Kidney (tissue), 14 donors: ENCODE data around the gene B4GALT3. TPM values are rescaled to one million over a fixed set of nuclear protein-coding genes. Genes with fewer than 3 reads are reported as not detected.

Source experiments
- DNase-seq, 5 donors: peaks; one replicate each; pipeline ENCODE4 v3.0.0-alpha.2; 2013 to 2020
- FAIRE-seq: peaks from 2 replicates; lab custom pipeline; 2012; peaks lifted over from hg19 to GRCh38; lab: Jason Lieb, UNC
- H3K27ac ChIP-seq, 2 donors: one replicate each; pipeline ENCODE4 v1.7.0; 2013; ENCODE audit warnings: low read depth in 2 of 2, low read length in 2 of 2, inconsistent platforms in 1 of 2
- H3K27me3 ChIP-seq: one replicate; pipeline ENCODE4 v1.7.1; 2013; ENCODE audit warnings: low read length, inconsistent platforms; ENCODE audit not compliant: control insufficient read depth, insufficient read depth
- H3K36me3 ChIP-seq, 3 donors: one replicate each; pipeline versions ENCODE4 v1.7.0 to v1.7.1; 2013; ENCODE audit warnings: low read length in 3 of 3, control low read depth in 1 of 3, inconsistent platforms in 1 of 3; ENCODE audit not compliant: insufficient read depth in 3 of 3, control insufficient read depth in 2 of 3
- H3K4me1 ChIP-seq, 3 donors: one replicate each; pipeline versions ENCODE4 v1.7.0 to v1.7.1; 2013; ENCODE audit warnings: low read length in 3 of 3, inconsistent platforms in 1 of 3, low read depth in 1 of 3; ENCODE audit not compliant: control insufficient read depth in 2 of 3, insufficient read depth in 2 of 3
- H3K4me3 ChIP-seq, 3 donors: one replicate each; pipeline versions ENCODE4 v1.7.0 to v1.8.1; 2013; ENCODE audit warnings: low read length in 3 of 3, control low read depth in 1 of 3, inconsistent platforms in 1 of 3
- H3K9ac ChIP-seq, 3 donors: one replicate each; pipeline versions ENCODE4 v1.7.0 to v1.7.1; 2013; ENCODE audit warnings: low read length in 3 of 3, control low read depth in 1 of 3, inconsistent platforms in 1 of 3
- H3K9me3 ChIP-seq, 3 donors: one replicate each; pipeline versions ENCODE4 v1.7.0 to v1.7.1; 2013; ENCODE audit warnings: low read length in 3 of 3, control low read depth in 1 of 3, inconsistent platforms in 1 of 3; ENCODE audit not compliant: control insufficient read depth in 2 of 3, insufficient read depth in 1 of 3
- CTCF ChIP-seq: IDR thresholded peaks from 3 replicates; pipeline ENCODE4 v1.5.1; 2012; ENCODE audit warnings: mild to moderate bottlenecking, moderate library complexity, borderline replicate concordance; ENCODE audit not compliant: insufficient read depth; ENCODE audit errors: extremely low read depth
- intact Hi-C: fragments of 100-400 bp; cut with DNase I; formaldehyde crosslinking; loops from one replicate; pipeline ENCODE4 v1.11.1; 2022
- polyA plus RNA-seq: library from polyadenylated mRNA; stranded (reverse); fragments of 350-450 nt; fragmentation: Illumina TruSeq; extraction: RNeasy Lipid Tissue Mini Kit (QIAGEN cat#74804); gene quantifications from one replicate; pipeline ENCODE4 v1.2.3, GENCODE V29; 2014; ENCODE audit warnings: low read depth, low replicate concordance; ENCODE audit not compliant: insufficient read depth
- total RNA-seq: library from RNA; stranded (reverse); fragmentation: NEBNext Ultra II Directional; extraction: Animal tissue kit (Norgen Biotek cat#: 25700); gene quantifications from one replicate; pipeline ENCODE4 v1.2.1, GENCODE V29; 2021
- donor health status: control.
- donor health status: control.
- donor health status: control.
- donor health status: control.
- donor health status: control.
- donor health status: DM: yes; HTN: yes; CAD: no.
- donor health status: Normal renal cell carcinoma (clear cell type).

The B4GALT3 gene
- total and polyA plus RNA-seq, 2 donors from 2014 or later, result 22.9 to 33.5 TPM

GRCh38 chr1:161209790-161210409 is 32.6 kb upstream of the B4GALT3 start:
- Histone ChIP-seq H3K4me1 (peaks cover 0 to 13% (median 4%) of the 10 kb centered on the region in 3 donors), H3K27ac (peak overlapping the region in 1 of 2 donors; percentile 3), H3K27me3 (no peaks in the 10 kb centered on the region), H3K9ac (no peak overlapping the region), H3K36me3 (peaks cover 26 to 73% (median 44%) of the 10 kb centered on the region in 3 donors), H3K9me3 (no peaks in the 10 kb centered on the region), H3K4me3 (no peak overlapping the region)
- DNase-seq (peak; percentile 81 to 89 (median 84)), FAIRE-seq (no peak)
- intact Hi-C loops, result loop anchor here (10.0 kb wide), 1 partner anchor 165 kb away; no protein-coding TSS in a partner anchor
- TF ChIP-seq CTCF, result peak; percentile 93

- H3K9ac ChIP-seq, result no peak overlapping the region
- H3K27ac ChIP-seq, result peak overlapping the region; percentile 59 to 92
- H3K36me3 ChIP-seq, result peaks cover 16 to 61% (median 26%) of the 10 kb centered on the region in 3 donors
- no peak overlapping the region for H3K4me3 ChIP-seq
- H3K4me1 ChIP-seq, result peaks cover 0 to 22% (median 18%) of the 10 kb centered on the region in 3 donors
- intact Hi-C loops, result no loop called here
- no peaks in the 10 kb centered on the region for H3K27me3 ChIP-seq
- no peak for TF ChIP-seq CTCF
- FAIRE-seq (no peak), DNase-seq (peak in 2 of 5 donors; percentile 69 to 86)
- no peaks in the 10 kb centered on the region for H3K9me3 ChIP-seq
Measured at GRCh38 chr1:161207173-161207572, 29.9 kb upstream of the B4GALT3 start.

DNA sequence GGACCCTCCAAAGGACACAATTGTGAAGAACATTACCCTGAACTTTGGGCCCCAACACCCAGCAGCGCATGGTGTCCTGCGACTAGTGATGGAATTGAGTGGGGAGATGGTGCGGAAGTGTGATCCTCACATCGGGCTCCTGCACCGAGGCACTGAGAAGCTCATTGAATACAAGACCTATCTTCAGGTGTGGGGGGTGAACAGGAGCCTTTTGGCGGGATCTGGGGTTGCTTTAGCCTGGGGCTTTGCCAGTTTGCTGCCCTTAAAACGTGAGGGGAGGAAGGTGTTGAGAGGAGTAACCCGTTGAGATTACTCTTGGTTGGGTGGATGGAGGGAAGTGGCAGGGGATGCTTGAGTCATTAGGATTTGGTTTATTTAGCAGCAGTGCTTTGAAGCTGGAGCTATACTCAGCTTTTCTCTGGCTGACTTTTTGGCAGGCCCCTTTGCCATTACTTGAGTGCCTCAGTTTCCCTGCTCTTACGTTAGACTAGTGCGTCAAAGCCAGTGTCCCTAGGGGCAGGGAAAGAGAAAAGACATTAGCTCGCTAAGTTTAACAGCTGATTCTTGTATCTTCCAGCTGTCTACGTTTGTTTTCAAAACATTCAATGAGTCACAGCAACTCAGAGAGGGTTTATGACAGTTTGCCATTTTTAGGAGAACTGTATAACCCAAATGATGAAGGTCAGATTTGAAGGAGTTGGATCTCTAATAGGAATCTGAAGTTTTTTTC is 29.3 kb upstream of the B4GALT3 start:
- Histone ChIP-seq H3K9me3 (no peaks in the 10 kb centered on the region), H3K4me1 (peaks cover 0 to 23% (median 20%) of the 10 kb centered on the region in 3 donors), H3K27ac (peak overlapping the region; percentile 74 to 92), H3K4me3 (no peak overlapping the region), H3K9ac (peak overlapping the region in 1 of 3 donors; percentile 42), H3K27me3 (no peaks in the 10 kb centered on the region), H3K36me3 (peaks cover 15 to 55% (median 25%) of the 10 kb centered on the region in 3 donors)
- TF ChIP-seq CTCF, result no peak
- intact Hi-C loops, result no loop called here
- FAIRE-seq (no peak), DNase-seq (peak in 2 of 5 donors; percentile 35 to 55)
